B cell (primary cell): ENCODE results near the gene MAN2A1. TPM values are rescaled to one million over a fixed set of nuclear protein-coding genes. Genes with fewer than 3 reads are reported as not detected.
A peak's percentile ranks its signal among the peaks of the same experiment; 100 is the strongest.

Experiments used
- ATAC-seq: fragments of 200-7000 bp; cut with Tn5 transposase; one replicate; pipeline ENCODE4 v1.10.0; 2021; ENCODE audit warnings: low read depth, mild to moderate bottlenecking, moderate number of reproducible peaks, moderate library complexity
- CTCF ChIA-PET: fragments of 350-600 bp; sonication (Branson Sonifier 250); formaldehyde crosslinking; loops from one replicate; lab custom pipeline; 2021; ENCODE audit warnings: antibody characterized with exemption, inconsistent platforms; lab: Charles Lee
- POLR2A ChIA-PET: fragments of 350-600 bp; sonication (Branson Sonifier 250); formaldehyde crosslinking; loops from one replicate; lab custom pipeline; 2021; ENCODE audit warnings: antibody characterized with exemption; lab: Charles Lee
- DNase-seq: peaks from one replicate; pipeline ENCODE4 v3.0.0; 2013
- H2AFZ ChIP-seq: 2 replicates; pipeline ENCODE4 v1.6.1; 2012; ENCODE audit warnings: mild to moderate bottlenecking, low read depth, low read length; ENCODE audit not compliant: insufficient read depth, poor library complexity, severe bottlenecking
- H3K27ac ChIP-seq, 2 donors: 1 replicate in 1 of 2; 2 replicates in 1 of 2; pipeline ENCODE4 v1.5.1; 2012 to 2013; ENCODE audit warnings: low read length in 2 of 2, mild to moderate bottlenecking in 2 of 2, moderate library complexity in 1 of 2
- H3K27me3 ChIP-seq, 4 experiments: fragments of 200-600 bp in 1 of 4; sonication (generic) in 1 of 4; replicated peaks in 1 of 4; 1 replicate in 2 of 4; 2 replicates in 2 of 4; pipeline versions ENCODE4 v1.6.1 to v1.7.0; 2013 to 2016; ENCODE audit warnings: low read length in 3 of 4, mild to moderate bottlenecking in 2 of 4, mixed read lengths in 1 of 4, moderate library complexity in 1 of 4; ENCODE audit not compliant: insufficient read depth in 4 of 4, control insufficient read depth in 3 of 4; ENCODE audit errors: control extremely low read depth in 1 of 4
- H3K36me3 ChIP-seq, 2 experiments: replicated peaks in 1 of 2; 1 replicate in 1 of 2; 2 replicates in 1 of 2; pipeline versions ENCODE4 v1.6.1 to v1.7.1; 2013; ENCODE audit warnings: low read length in 1 of 2; ENCODE audit not compliant: insufficient read depth in 2 of 2, control insufficient read depth in 1 of 2; ENCODE audit errors: control extremely low read depth in 1 of 2, extremely low read depth in 1 of 2
- H3K4me1 ChIP-seq, 2 donors: fragments of 200-600 bp in 1 of 2; sonication (generic) in 1 of 2; 1 replicate in 1 of 2; 2 replicates in 1 of 2; pipeline versions ENCODE4 v1.5.1 to v1.6.1; 2013 to 2017; ENCODE audit warnings: low read length in 2 of 2; ENCODE audit not compliant: control insufficient read depth in 2 of 2, insufficient read depth in 2 of 2
- H3K4me2 ChIP-seq: replicated peaks from 2 replicates; pipeline ENCODE3; 2012; ENCODE audit warnings: mild to moderate bottlenecking, low read depth, low read length; ENCODE audit not compliant: poor library complexity, severe bottlenecking
- H3K4me3 ChIP-seq, 5 experiments: fragments of 200-600 bp in 1 of 5; sonication (generic) in 1 of 5; 1 replicate in 3 of 5; 2 replicates in 2 of 5; pipeline versions ENCODE4 v1.5.1 to v1.7.0; 2011 to 2016; ENCODE audit warnings: low read length in 4 of 5, mild to moderate bottlenecking in 4 of 5, low read depth in 2 of 5, control low read depth in 1 of 5, moderate library complexity in 1 of 5; ENCODE audit not compliant: insufficient read depth in 1 of 5; ENCODE audit errors: control extremely low read depth in 1 of 5, extremely low read depth in 1 of 5
- H3K79me2 ChIP-seq: fragments of 200-600 bp; sonication (generic); one replicate; pipeline ENCODE4 v1.6.0; 2016; ENCODE audit warnings: low read length; ENCODE audit not compliant: control insufficient read depth, insufficient read depth
- H3K9ac ChIP-seq: fragments of 200-600 bp; sonication (generic); 2 replicates; pipeline ENCODE4 v1.6.1; 2017; ENCODE audit warnings: mild to moderate bottlenecking, low read length, moderate library complexity
- H3K9me3 ChIP-seq, 3 donors: one replicate each; pipeline versions ENCODE4 v1.6.1 to v1.7.1; 2013; ENCODE audit warnings: low read length in 2 of 3; ENCODE audit not compliant: control insufficient read depth in 2 of 3, insufficient read depth in 1 of 3; ENCODE audit errors: control extremely low read depth in 1 of 3
- H4K20me1 ChIP-seq: 2 replicates; pipeline ENCODE4 v1.6.0; 2012; ENCODE audit warnings: mild to moderate bottlenecking, low read length; ENCODE audit not compliant: insufficient read depth, control insufficient read depth, poor library complexity, severe bottlenecking
- H3K27ac Mint-ChIP-seq: one replicate; pipeline ENCODE4 v1.8.0; 2021; ENCODE audit warnings: mixed read lengths
- H3K27me3 Mint-ChIP-seq: one replicate; pipeline ENCODE4 v1.8.0; 2021; ENCODE audit warnings: mixed read lengths
- H3K4me1 Mint-ChIP-seq: one replicate; pipeline ENCODE4 v1.8.0; 2021; ENCODE audit warnings: mixed read lengths
- H3K4me3 Mint-ChIP-seq: one replicate; pipeline ENCODE4 v1.8.0; 2021; ENCODE audit warnings: mixed read lengths
- H3K9me3 Mint-ChIP-seq: one replicate; pipeline ENCODE4 v1.8.0; 2022; ENCODE audit warnings: mixed read lengths; ENCODE audit not compliant: insufficient read depth
- CTCF ChIP-seq: fragments of 200-600 bp; IDR thresholded peaks from one replicate; pipeline ENCODE4 v1.8.0; 2022; ENCODE audit warnings: antibody characterized with exemption, mild to moderate bottlenecking
- EZH2 ChIP-seq: IDR thresholded peaks from 2 replicates; pipeline ENCODE4 v1.6.1; 2012; ENCODE audit warnings: borderline replicate concordance, low read depth, mild to moderate bottlenecking, moderate library complexity, low read length; ENCODE audit not compliant: insufficient read depth, poor library complexity, severe bottlenecking
- WGBS: methylation state at CpG from one replicate; pipeline ENCODE4 v1.1.5; 2013; ENCODE audit warnings: missing lambda C conversion rate; ENCODE audit not compliant: insufficient coverage; 5-methylcytosine and 5-hydroxymethylcytosine counted together
- intact Hi-C: fragments of 100-400 bp; cut with micrococcal nuclease; formaldehyde crosslinking; loops from one replicate; pipeline ENCODE4 v1.10.0; 2022
- polyA plus RNA-seq: library from polyadenylated mRNA; depleted of rRNA; stranded (reverse); fragments of >200 nt; gene quantifications from 2 replicates; pipeline ENCODE4 v1.2.3, GENCODE V29; 2012
- total RNA-seq, 2 donors: library from RNA; stranded (reverse); fragments of 120-200 nt in 1 of 2; gene quantifications; 1 replicate in 1 of 2; 2 replicates in 1 of 2; pipeline versions ENCODE4 v1.2.3 to v1.2.4, GENCODE V29; 2013 to 2022

MAN2A1 gene
- total and polyA plus RNA-seq, 2 donors (not counting 1 experiment from before 2014, with no cell fraction given): 12.7 to 55.0 TPM

- H3K4me3 Mint-ChIP-seq: no peak overlapping the region
- intact Hi-C loops: loop anchor here (5.0 to 10.0 kb wide), 3 partner anchors 970 to 1817 kb away; partner anchors contain the start of genes CAMK4 and STARD4
- Histone ChIP-seq H3K4me1 (peaks cover 62 to 82% of the 10 kb centered on the region in 2 donors), H3K27ac (peak overlapping the region in 1 of 2 donors; percentile 76), H3K9ac (no peak overlapping the region), H3K27me3 (no peaks in the 10 kb centered on the region), H3K36me3 (peaks cover 0 to 1% of the 10 kb centered on the region in 2 experiments), H2AFZ (no peak overlapping the region), H3K9me3 (no peaks in the 10 kb centered on the region), H3K4me2 (no peak overlapping the region), H3K79me2 (peaks cover 97% of the 10 kb centered on the region), H3K4me3 (no peak overlapping the region), H4K20me1 (peaks cover 3% of the 10 kb centered on the region)
- no peak for TF ChIP-seq EZH2
- no peak for TF ChIP-seq CTCF
- H3K27ac Mint-ChIP-seq: peak overlapping the region; percentile 54
- no peaks in the 10 kb centered on the region for H3K9me3 Mint-ChIP-seq
- POLR2A ChIA-PET: no interaction called here
- no peak for DNase-seq
- CTCF ChIA-PET: interaction anchor here (1.3 kb wide), 1 partner anchor 8 kb away, joined by 4 read pairs; the partner anchor contains the start of gene MAN2A1
- H3K27me3 Mint-ChIP-seq: no peaks in the 10 kb centered on the region
- no CpG with 5 or more reads among the region's 1 CpG for WGBS
- H3K4me1 Mint-ChIP-seq: peaks cover 93% of the 10 kb centered on the region
- no peak for ATAC-seq
Observed at GRCh38 chr5:109697339-109697738, 7.6 kb downstream of the MAN2A1 start.

- no peak for DNase-seq
- Histone ChIP-seq H4K20me1 (peaks cover 36% of the 10 kb centered on the region), H3K36me3 (peaks cover 0 to 3% of the 10 kb centered on the region in 2 experiments), H3K4me1 (peaks cover 39 to 50% of the 10 kb centered on the region in 2 donors), H3K27me3 (no peaks in the 10 kb centered on the region), H3K4me3 (no peak overlapping the region), H2AFZ (no peak overlapping the region), H3K4me2 (peak overlapping the region; percentile 56), H3K9me3 (no peaks in the 10 kb centered on the region), H3K79me2 (peaks cover 100% of the 10 kb centered on the region), H3K9ac (peak overlapping the region; percentile 14), H3K27ac (peak overlapping the region in 1 of 2 donors; percentile 10)
- Mint-ChIP-seq H3K4me1 (peaks cover 74% of the 10 kb centered on the region), H3K27ac (peak overlapping the region; percentile 77), H3K27me3 (no peaks in the 10 kb centered on the region), H3K9me3 (no peaks in the 10 kb centered on the region), H3K4me3 (peak overlapping the region; percentile 68)
- TF ChIP-seq CTCF (no peak), EZH2 (no peak)
- WGBS: 33% methylated on average over 1 of the region's 3 CpGs
- intact Hi-C loops: no loop called here
- no peak for ATAC-seq
- POLR2A ChIA-PET: no interaction called here
- CTCF ChIA-PET: interaction anchor here (0.8 to 1.3 kb wide), 2 partner anchors 8 to 10 kb away, joined by 4 to 6 read pairs; no protein-coding TSS in a partner anchor
Observed at GRCh38 chr5:109700516-109701153, 10.9 kb downstream of the MAN2A1 start.
